GM12878 (cell line): ENCODE data around the gene DKKL1. TPM values are rescaled to one million over a fixed set of nuclear protein-coding genes. Genes with fewer than 3 reads are reported as not detected.

Experiments
- CBX5 ChIP-seq: sonication (generic); IDR thresholded peaks from 2 replicates; pipeline ENCODE4 v1.6.1; 2016; ENCODE audit warnings: low read depth, moderate library complexity, mild to moderate bottlenecking, inconsistent platforms
- DPF2 ChIP-seq: fragments of 450-650 bp; IDR thresholded peaks from 2 replicates; pipeline ENCODE4 v1.6.1; 2017; ENCODE audit warnings: mild to moderate bottlenecking
- E2F8 ChIP-seq: fragments of 450-650 bp; IDR thresholded peaks from 2 replicates; pipeline ENCODE4 v1.6.1; 2018; ENCODE audit warnings: mild to moderate bottlenecking, low read depth, moderate library complexity; ENCODE audit not compliant: partially characterized antibody
- ETV6 ChIP-seq, 2 experiments: fragments of 450-650 bp in 1 of 2; IDR thresholded peaks in 1 of 2; conservative IDR thresholded peaks in 1 of 2; 2 replicates each; pipeline ENCODE4 v1.6.1; 2014; ENCODE audit warnings: antibody characterized with exemption in 1 of 2, borderline replicate concordance in 1 of 2, low read depth in 1 of 2, mild to moderate bottlenecking in 1 of 2, moderate library complexity in 1 of 2
- EZH2 ChIP-seq: IDR thresholded peaks from 2 replicates; pipeline ENCODE4 v1.6.1; 2012; ENCODE audit warnings: low read depth, mild to moderate bottlenecking, control low read depth, inconsistent platforms, low read length, borderline replicate concordance; ENCODE audit not compliant: control insufficient read depth
- FOXM1 ChIP-seq: IDR thresholded peaks from 2 replicates; pipeline ENCODE4 v1.6.1; 2012; ENCODE audit warnings: low read depth, mild to moderate bottlenecking, inconsistent platforms, low read length, moderate library complexity
- GABPA ChIP-seq: IDR thresholded peaks from 2 replicates; pipeline ENCODE4 v1.6.1; 2014; ENCODE audit warnings: antibody characterized with exemption, low read depth, mild to moderate bottlenecking, inconsistent platforms
- HSF1 ChIP-seq: fragments of 150-350 bp; IDR thresholded peaks from 2 replicates; pipeline ENCODE4 v1.6.1; 2014; ENCODE audit warnings: mild to moderate bottlenecking, low read depth, low read length
- IKZF2 ChIP-seq, 2 experiments: fragments of 450-650 bp; IDR thresholded peaks; 2 replicates each; pipeline ENCODE4 v1.6.1; 2017; ENCODE audit warnings: mild to moderate bottlenecking in 2 of 2, moderate library complexity in 2 of 2
- MEF2A ChIP-seq: IDR thresholded peaks from 2 replicates; pipeline ENCODE4 v1.6.1; 2011; ENCODE audit warnings: low read depth, mild to moderate bottlenecking, low read length, moderate library complexity; ENCODE audit not compliant: insufficient read depth
- MYC ChIP-seq: IDR thresholded peaks from 2 replicates; pipeline ENCODE4 v1.6.1; 2011; ENCODE audit warnings: mild to moderate bottlenecking, low read length, moderate library complexity, inconsistent platforms; ENCODE audit not compliant: insufficient read depth, insufficient replicate concordance, insufficient read length, severe bottlenecking
- NBN ChIP-seq: fragments of 450-650 bp; IDR thresholded peaks from 2 replicates; pipeline ENCODE4 v1.6.1; 2016
- PBX3 ChIP-seq: IDR thresholded peaks from 2 replicates; pipeline ENCODE4 v1.6.1; 2011; ENCODE audit warnings: mild to moderate bottlenecking, low read depth, low read length, moderate library complexity; ENCODE audit not compliant: insufficient replicate concordance
- RELB ChIP-seq: fragments of 450-650 bp; IDR thresholded peaks from 2 replicates; pipeline ENCODE4 v1.6.1; 2017; ENCODE audit warnings: low read depth, mild to moderate bottlenecking, moderate library complexity
- RFX5 ChIP-seq: IDR thresholded peaks from 2 replicates; pipeline ENCODE4 v1.6.1; 2011; ENCODE audit warnings: low read depth, low read length, improper control_type of control experiment
- SMC3 ChIP-seq: IDR thresholded peaks from 2 replicates; pipeline ENCODE4 v1.6.1; 2011; ENCODE audit warnings: low read length, improper control_type of control experiment, borderline replicate concordance
- SUZ12 ChIP-seq: fragments of 200-600 bp; sonication (generic); IDR thresholded peaks from one replicate; pipeline ENCODE4 v1.6.1; 2018; ENCODE audit warnings: antibody characterized with exemption, mild to moderate bottlenecking; ENCODE audit not compliant: unreplicated experiment
- TAF1 ChIP-seq: IDR thresholded peaks from 2 replicates; pipeline ENCODE4 v1.6.1; 2011; ENCODE audit warnings: mild to moderate bottlenecking, low read depth, low read length, borderline replicate concordance
- TCF3 ChIP-seq: IDR thresholded peaks from 2 replicates; pipeline ENCODE4 v1.6.1; 2012; ENCODE audit warnings: low read depth, mild to moderate bottlenecking, low read length, borderline replicate concordance; ENCODE audit not compliant: insufficient read depth
- ZNF384 ChIP-seq: IDR thresholded peaks from 2 replicates; pipeline ENCODE4 v1.6.1; 2012; ENCODE audit warnings: low read depth, mild to moderate bottlenecking, low read length, improper control_type of control experiment, borderline replicate concordance
- ZNF622 ChIP-seq: fragments of 450-650 bp; IDR thresholded peaks from 2 replicates; pipeline ENCODE4 v1.6.1; 2017; ENCODE audit warnings: mild to moderate bottlenecking, inconsistent platforms
- polyA plus RNA-seq, 11 experiments: library from polyadenylated mRNA; depleted of rRNA in 4 of 11; unstranded in 6 of 11; stranded (reverse) in 5 of 11; fragments of >200 nt; fragmentation: Nextera tagmentation in 4 of 11; fragmentation: Illumina TruSeq in 1 of 11; extraction: Ambion mirVana in 4 of 11; extraction: Trizol in 1 of 11; gene quantifications; 1 replicate in 1 of 11; 2 replicates in 10 of 11; pipeline versions ENCODE4 v1.2.1 to v1.2.3, GENCODE V29; 2011 to 2016; ENCODE audit warnings: inconsistent platforms in 2 of 11, missing spikeins in 2 of 11, low read depth in 1 of 11
- total RNA-seq, 4 experiments: library from RNA; depleted of rRNA in 3 of 4; stranded (reverse); fragments of >200 nt in 3 of 4; fragmentation: Illumina TruSeq in 1 of 4; extraction: Trizol in 1 of 4; gene quantifications; 2 replicates each; pipeline versions ENCODE4 v1.2.1 to v1.2.3, GENCODE V29; 2013 to 2021

Gene DKKL1
- total and polyA plus RNA-seq, 10 of the 15 experiments (the other 5 are each of a cell fraction or from before 2014, with no cell fraction given): not detected

GRCh38 chr19:49327878-49328544 is 35.7 kb upstream of the DKKL1 start (continued):
- TF ChIP-seq CBX5: no peak
- TF ChIP-seq SUZ12: no peak
- TF ChIP-seq MYC: no peak
- TF ChIP-seq NBN: peak; percentile 20; the same call in 1 of the 2 replicates
- no peak for TF ChIP-seq PBX3
- peak; percentile 36; the same call in 1 of the 2 replicates for TF ChIP-seq SMC3
- peak; percentile 80; the same call in 1 of the 2 replicates for TF ChIP-seq FOXM1
- peak; percentile 55; the same call in 1 of the 2 replicates for TF ChIP-seq ZNF384
- no peak for TF ChIP-seq TCF3
- TF ChIP-seq ETV6 (conservative IDR thresholded peaks at IDR 0.05 in 1 of 2, IDR thresholded peaks at IDR 0.05 in 1 of 2; ENCODE audit: borderline replicate concordance in 1 of 2, low read depth in 1 of 2): no peak
- TF ChIP-seq EZH2: no peak
- no peak for TF ChIP-seq RFX5
- TF ChIP-seq GABPA: no peak
- TF ChIP-seq MEF2A: peak; percentile 82
- TF ChIP-seq RELB: no peak
- no peak for TF ChIP-seq ZNF622
- TF ChIP-seq HSF1: no peak
- TF ChIP-seq IKZF2 (IDR thresholded peaks at IDR 0.05): no peak; a peak in 1 of 4 replicates
- no peak for TF ChIP-seq E2F8
- TF ChIP-seq TAF1: no peak
- no peak for TF ChIP-seq DPF2
